NAMALWA (cell line): ENCODE results near the gene TTC33.

Experiments used
- DNase-seq: peaks from one replicate; pipeline ENCODE4 v3.0.0-alpha.2; 2015; ENCODE audit warnings: low spot score

Gene TTC33

DNA sequence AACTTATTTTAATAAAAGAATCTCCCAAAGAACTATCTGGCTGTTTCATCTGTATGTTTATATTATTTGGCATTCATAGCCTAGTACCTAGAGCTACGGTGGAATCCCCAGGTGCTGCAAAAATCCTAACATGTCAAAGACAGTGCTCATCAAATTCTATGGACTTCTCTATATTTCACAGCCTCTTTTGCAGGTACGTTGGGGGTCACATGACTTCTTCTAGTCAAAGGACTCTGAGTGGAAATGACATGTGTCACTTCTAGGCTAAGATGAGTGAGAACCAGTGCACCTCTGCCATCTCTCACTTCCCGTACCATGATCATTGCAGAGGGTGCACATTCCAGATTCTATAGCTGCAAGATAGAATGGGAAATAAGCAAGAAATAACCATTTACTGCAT is 148.6 kb downstream of the TTC33 start:
- no peak for DNase-seq

DNA sequence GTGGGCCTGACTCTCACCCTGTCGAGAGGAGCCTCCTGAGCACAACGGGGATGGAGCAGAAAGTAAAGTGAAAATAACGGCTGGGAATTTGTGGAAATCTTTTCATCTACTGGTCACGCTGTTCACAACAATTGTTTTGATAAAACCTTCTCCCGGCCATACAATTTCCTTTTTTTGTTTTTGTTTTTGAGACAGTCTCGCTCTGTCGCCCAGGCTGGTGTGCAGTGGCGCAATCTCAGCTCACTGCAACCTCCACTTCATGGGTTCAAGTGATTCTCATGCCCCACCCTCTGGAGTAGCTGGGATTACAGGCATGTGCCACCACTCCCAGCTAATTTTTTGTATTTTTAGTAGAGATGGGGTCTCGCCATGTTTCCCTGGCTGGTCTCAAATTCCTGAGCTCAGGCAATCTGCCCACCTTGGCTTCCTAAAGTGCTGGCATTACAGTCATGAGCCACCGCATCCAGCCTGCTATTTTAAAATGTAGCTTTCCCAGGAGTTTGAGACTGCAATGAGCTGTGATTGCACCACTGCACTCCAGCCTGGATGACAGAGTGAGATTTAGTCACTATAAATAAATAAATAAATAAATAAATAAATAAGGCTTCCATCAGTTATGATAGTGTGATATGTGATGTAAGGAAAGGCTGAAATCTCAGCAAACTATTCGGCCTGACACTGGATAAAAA is 149.5 kb downstream of the TTC33 start:
- DNase-seq = peak; percentile 46

DNA sequence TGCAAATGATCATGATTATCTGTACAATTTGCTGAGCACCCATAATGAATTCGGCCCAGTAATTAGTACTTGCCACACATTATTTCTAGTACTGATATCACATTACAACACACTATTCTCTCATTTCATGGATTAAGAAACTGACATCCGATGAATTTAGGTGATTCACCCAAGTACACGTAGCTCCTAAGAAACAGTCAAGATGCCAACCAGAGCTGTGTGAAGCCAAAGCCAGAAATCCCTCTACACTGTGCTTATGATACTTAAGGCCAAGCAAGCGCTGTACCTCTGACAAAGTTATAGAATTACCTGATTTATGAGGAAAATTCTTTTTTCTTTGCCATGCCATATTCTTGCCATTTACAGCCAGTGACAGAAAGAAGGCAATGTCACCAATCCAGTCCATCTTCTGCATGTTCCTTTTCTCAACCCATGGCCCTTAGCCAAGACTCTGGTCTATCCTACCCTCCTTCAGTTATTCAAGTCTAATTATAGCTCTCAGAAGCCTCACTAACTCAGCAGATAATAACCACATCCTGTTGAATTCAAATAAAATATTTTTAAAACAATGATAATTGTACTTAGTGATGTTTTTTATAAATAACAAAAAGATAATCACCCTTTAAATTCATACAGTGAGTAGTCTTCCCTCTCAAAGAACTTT is 150.3 kb downstream of the TTC33 start:
- peak; percentile 45 for DNase-seq

DNA sequence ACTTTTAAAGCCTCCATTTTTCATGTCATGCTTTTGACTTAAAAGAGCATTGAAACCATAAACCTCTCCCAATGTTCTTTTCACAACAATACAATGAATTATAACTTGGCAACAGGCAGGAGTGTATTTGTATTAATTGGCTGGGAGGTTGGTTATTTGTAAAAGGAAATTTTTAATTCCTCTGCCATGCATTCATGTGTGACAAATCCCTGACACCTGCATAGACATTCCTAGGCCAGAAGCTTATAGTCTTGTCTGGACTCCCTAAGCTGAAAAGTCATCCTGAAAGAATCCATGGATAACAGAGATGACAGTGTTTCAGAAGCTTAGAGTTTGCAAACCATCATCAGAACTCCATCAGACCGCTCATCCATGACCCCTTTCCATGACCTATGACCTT is 152.4 kb downstream of the TTC33 start:
- no peak for DNase-seq

DNA sequence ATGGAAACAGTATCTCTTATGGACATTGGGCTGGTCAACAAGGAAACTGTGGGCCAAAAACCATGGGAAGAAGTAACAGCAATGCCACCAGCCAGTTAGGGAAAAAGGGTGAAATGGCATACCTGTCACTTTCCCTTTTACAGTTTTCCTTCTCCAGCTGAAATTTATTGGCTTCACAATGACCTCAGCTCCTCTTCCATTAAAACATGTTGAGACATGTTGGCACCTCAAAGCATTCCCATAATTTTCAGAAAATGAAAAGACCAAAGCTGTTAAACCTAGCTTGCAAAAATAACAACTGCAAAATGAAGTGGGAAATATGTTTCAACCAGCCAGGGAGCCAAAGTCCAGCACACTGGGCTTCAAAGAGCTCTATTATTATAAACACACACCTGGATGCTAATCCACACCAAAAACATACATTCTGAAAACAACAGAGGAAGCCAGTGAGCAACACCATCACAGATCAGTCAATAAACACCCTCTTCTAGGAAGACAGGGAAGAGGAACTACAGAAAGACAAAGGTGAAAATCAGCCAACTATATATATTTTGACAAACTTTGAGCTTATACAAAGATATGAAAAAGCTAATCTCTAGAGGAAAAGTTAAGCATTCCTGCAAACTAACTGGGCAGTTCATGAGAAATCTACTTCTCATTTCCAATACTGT is 154.4 kb downstream of the TTC33 start:
- no peak for DNase-seq

DNA sequence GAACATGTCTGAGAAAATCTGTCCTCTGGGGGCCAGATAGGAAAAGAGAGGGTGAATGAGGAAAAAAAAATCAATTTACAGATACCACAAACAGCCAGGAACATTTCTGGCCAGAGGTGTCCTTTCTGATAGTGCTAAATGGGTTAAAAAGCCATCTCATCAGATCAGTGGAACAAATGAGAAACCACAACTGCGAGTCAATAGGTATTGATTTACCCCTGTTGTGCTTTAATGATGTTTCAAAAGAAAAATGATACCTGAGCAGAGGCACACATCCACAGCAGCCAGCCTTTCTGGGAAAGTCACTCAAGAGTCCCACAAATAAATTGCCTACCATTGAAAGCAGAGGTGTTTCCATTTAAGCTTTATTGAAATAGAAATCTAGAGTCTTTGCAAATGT is 155.4 kb downstream of the TTC33 start:
- no peak for DNase-seq

DNA sequence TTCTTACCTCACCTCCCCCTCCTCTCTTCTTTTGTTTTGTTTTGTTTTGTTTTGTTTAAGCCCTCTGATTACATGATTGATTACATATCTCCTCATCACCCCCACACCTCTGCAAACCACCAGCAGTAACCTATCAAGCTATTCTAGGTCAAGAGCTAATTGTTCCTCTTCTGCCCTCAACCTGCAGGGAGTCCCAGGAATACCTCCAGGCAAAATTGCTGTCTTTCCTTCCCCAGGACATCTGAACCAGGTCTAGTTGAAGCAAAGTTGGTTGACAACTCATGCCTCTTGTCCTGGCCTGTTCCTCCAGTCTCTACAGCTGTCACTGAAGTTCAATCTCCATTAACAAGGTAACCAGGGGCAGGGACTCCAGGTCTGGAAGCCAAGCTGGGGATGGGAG is 156.1 kb downstream of the TTC33 start:
- DNase-seq = no peak

DNA sequence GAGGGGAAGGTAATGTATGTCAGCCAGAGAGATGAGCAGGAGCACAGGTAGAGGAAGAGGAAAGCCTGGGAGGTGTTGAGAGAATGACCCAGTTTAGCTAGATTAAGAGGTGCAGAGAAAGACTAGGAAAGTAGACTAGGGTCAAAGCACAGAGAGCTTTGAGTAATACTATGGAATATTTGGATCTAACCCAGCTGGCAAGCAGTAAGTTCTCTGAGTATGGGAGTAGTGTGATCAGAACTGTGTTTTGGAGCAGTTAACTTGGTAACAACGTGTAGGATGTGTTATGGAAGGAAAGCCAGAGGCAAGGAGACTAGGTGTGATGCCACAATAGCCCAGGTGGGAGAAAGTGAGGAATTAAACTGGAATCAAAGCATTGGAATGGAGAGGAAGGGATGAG is 160.9 kb downstream of the TTC33 start:
- DNase-seq = no peak

DNA sequence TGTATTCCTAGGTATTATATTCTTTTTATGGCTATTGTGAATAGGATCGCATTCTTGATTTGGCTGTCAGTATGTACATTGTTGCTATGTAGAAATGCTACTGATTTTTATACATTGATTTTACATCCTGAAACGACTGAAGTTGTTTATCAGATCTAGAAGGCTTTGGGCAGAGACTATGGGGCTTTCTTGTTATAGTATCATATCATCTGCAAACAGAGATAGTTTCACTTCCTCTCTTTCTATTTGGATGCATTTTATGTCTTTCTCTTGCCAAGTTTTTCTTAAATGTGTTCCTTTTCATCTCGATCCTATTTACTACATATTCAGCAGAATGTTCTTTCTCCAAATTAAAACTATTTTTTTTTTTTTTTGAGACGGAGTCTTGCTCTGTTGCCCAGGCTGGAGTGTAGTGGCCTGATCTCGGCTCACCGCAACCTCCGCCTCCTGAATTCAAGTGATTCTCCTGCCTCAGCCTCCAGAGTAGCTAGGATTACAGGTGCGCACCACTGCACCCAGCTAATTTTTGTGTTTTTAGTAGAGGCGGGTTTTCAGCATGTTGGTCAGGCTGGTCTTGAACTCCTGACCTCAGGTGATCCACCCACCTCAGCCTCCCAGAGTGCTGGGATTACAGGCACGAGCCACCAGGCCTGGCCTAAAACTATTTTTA is 163.9 kb downstream of the TTC33 start:
- peak; percentile 82 for DNase-seq

DNA sequence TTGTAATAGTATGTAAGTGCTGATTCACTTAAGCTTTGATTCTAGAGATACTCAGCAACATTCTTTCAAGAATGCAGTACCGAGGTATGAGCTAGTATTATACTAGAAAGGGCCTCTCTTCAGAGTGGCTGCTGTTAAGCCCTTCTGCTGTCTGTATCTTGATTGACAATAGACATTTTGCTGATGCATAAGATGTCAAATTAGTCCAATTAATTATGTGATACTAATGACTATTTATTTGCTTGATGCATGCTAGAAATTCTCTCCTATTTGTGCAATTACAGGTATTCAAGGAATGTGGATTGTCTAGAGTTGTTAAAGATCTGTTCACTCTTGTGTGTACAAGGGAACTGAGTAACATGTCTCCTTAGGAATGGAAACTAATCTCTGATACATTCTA is 168.4 kb downstream of the TTC33 start:
- DNase-seq = no peak

DNA sequence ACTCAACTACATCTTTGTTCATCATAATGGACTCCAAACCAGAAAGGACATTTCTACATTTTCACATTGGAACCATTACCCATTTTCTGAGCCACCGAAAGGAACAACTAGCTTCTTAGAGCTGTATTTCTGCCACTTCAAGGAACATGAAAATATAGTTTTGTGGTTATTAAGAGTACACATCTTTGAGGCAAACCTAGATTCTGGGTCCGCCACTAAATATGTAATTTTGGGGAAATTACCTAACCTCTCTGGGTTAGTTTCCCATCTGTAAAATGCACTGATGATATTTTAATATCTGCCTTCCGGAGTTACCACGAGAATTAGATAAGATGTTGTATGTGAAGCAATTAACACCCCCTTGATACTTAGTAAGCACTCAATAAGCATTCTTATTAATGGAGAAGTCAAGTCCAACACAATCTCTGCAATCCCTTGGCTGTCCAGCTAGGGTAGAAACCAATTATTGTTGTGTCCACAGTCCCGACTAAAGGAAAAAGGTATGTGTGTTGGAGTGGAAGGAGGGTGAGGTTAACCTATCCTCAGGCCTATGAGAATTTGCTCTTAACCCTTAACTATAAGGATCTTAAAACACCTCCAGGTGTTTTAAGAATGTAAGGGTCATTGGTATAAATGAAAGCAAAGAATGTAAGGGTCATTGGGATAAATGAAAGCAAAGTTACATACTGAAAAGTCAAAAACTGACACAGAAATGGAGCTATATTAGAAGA is 170.1 kb downstream of the TTC33 start:
- DNase-seq = no peak

DNA sequence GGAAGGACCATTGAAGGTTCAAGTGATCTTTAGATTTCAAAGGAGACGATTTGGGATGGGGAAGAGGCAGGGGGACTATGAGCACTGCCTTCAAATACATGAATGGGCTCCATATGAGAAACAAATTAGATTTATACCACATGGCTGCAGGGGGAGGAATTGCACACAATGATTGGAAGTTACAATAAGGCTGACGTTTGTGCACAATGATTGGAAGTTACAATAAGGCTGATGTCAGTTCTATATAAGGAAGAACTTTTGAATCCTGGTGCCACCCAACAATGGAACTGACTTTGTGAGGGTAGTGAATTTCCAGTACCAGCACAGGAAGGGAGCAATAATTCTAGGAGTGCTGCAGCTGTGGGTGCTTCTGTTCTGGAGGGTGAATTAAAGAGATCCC is 171.7 kb downstream of the TTC33 start:
- DNase-seq = no peak

DNA sequence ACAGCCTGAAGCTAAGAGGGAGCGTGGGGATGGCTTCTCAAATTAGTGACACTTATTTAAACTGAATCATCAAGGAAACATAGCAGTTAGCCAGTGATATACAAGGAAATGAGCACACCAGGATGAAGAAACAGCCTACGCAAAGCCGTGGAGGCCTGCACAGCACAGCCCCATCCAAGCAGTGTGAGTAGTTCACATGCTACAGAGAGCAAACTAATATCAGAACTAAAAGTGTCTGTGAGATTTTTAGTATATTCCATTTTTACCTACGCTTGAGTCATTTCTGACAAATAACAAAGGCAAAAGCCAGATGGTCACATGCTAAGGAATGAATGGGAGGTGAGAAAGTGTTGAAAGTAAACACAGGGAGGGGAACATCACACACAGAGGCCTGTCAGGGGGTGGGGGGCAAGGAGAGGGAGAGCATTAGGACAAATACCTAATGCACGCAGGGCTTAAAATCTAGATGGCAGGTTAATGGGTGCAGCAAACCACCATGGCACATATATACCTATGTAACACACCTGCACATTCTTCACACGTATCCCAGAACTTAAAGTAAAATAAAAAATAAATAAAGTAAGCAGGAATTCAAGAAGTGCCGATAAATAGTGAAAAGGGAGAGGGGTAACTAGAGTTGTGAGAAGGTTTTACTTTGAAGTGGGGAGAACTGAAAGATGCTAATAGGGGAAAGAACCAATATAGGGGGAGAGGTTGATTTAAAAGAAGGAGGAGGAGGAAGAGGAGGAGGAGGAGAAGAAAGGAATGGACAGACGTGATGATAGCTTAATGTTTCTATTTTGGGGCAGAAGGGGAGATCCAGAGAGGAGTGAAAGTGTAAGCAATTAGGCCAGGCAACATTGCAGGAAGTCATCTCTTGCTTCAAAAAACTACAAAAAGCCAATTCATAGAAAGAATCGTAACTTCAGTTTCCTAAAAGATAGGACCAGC is 177.0 kb downstream of the TTC33 start:
- no peak for DNase-seq

DNA sequence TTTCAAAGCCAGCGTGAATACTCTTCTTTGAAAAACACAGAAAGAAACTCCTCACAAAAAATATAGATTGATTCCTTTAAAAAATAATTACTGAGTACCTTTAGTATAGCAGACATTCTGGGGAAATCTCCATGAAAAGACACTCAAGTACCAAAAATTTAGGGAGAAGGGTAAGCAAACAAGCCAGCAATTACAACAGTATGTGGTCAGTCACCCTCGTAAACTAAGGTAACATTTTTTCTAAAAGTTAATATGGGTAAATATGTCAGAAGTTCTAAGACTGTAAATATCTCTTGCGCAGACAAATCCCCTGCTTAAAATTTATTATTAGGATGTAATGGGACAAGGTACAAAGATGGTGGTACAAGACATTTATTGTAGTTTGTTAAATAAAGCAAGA is 178.0 kb downstream of the TTC33 start:
- no peak for DNase-seq

DNA sequence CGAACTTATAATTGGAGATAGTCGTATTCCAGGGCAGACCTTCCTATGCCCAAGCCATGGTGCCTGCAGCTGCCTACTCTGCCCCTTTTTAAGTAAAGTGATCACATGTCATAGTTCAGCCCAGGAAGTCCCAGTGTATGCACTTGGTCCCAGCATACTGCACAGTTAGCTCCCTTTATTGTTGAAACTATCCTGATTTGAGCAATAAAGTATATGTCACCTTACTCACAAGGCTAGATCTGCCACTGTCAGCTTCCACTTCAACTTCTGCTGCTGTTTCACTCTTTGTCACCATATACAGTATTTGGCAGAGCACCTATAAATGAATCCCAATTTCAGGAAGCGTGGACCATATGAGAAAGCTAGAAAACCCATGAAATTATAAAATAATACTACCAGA is 179.8 kb downstream of the TTC33 start:
- no peak for DNase-seq

DNA sequence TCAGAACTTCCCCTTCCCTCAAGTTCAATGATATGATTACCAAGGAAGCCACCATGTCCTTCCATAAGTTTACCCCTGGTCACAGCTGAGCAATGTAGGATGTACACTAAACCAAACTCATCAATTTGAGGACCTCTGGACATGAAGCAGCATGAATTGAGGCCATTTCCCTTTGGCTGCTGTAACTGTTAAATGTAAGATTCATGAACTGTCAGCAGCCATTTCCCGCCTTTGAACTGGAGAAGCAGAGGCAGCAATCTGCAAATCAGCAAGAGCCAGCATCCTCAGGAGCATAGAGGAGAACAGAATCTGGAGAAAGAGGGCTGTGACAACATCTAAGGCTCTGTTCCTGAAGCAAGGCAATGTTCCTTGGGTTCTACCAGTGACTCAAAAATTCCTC is 180.3 kb downstream of the TTC33 start:
- no peak for DNase-seq

DNA sequence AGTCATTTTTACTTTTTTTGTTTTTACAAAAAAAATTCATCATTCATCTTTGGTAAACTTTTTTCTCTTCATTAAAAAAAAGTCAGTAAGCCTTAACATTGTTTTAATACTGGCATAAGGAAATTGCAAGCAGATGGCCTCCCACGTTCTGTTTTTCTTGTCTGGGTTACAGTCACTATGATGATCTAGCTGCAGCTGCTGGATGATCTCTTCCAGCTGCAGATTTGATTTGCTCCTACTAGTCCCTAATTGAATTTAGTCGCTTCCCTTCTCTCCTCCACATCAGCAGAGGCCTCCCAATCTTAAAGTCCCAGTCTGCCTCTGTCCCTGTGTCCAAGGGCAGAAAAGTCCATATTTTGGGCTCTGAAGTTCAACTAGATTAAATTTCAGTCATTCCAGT is 182.8 kb downstream of the TTC33 start:
- peak; percentile 16 for DNase-seq

DNA sequence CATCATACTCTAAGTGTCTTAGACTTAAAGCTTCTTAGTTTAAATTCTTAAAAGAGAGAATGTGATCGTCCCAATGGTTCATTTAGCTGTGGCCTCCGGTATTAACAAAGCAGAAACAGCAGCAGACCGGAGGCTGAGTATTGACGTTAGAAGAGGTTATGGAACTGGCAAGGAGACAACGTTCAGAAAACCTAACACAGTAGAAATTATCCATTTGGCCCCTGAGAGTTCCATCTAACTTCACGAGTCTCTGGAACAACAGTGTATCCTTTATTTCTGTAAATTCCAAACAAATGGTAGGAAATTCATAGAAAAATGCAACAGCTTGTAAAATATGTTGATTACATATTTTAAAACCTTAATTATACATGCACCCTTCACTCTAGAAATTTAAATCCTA is 183.4 kb downstream of the TTC33 start:
- no peak for DNase-seq

DNA sequence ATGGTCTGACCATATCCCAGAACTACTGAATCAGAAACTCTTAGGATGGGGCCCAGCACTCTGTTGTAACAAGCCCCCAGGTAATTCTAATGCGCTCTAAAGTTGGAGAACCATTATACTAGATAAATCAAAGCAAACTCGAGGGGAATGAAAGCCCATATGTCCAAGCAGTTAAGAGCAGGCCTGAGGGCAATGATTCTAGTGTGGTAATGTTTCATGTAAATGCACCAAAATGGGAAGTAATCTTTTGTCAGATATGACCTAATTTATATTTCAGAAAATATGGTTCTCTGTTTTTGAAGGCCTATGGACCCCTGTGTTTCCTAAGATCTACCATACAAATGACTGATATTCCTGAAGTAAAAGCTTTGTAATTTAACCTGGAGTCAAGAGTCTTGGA is 184.0 kb downstream of the TTC33 start:
- DNase-seq = no peak

DNA sequence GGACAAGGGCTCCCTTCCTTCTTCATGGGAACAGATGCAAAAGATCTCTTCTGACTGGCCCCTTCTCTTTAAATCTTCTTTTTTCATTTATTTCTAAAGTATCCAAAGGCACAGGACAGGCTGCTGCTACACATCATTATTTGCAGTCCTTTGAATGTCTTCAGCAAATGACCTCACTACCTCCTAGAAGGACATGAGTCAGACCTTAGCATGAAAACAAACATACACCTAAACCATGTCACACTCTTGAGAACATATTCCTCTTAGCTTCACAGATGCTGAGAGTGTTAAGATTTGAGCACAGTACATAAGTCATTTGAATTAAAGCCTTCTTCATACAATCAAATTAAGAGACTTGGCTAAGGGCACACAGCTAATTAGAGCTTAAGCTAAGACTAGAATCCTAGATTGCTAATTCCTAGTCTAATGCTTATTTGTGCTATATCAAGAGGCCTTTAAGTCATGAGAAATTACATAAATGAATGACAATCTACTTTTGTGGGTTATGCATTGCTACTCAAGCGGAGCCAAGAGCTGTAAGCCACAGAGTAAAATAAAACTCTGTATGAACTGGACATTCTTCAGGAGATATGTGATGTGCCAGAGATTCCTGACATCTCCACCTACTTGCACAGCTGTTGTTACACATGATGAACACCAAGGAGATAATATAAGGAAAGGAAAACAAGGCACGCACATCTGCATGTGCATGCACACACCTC is 185.2 kb downstream of the TTC33 start:
- DNase-seq = peak; percentile 57
